NCI-H1694 (cell line): Measurements from ENCODE around the gene MTMR2.
"Not testable (repeated sequence)": the region's sequence is repeated elsewhere in the genome, so short reads cannot be mapped to it uniquely, and the experiment has no call there.

Source experiments
- DNase-seq: peaks from one replicate; lab custom pipeline; 2025; lab: John Stamatoyannopoulos, UW

The MTMR2 gene

GRCh38 chr11:95884376-95884775, 39.5 kb downstream of the MTMR2 start:
- DNase-seq: no peak

GRCh38 chr11:95883381-95883780, 40.5 kb downstream of the MTMR2 start:
- DNase-seq: no peak

- DNase-seq: no peak
Observed at GRCh38 chr11:95877291-95877690, 46.6 kb downstream of the MTMR2 start.

- not testable (repeated sequence) for DNase-seq
Observed at GRCh38 chr11:95870877-95871276, 53.0 kb downstream of the MTMR2 start.

GRCh38 chr11:95867105-95867504, 56.8 kb downstream of the MTMR2 start:
- DNase-seq: no peak

- DNase-seq: no peak
Observed at GRCh38 chr11:95863486-95864140, 60.3 kb downstream of the MTMR2 start.

- DNase-seq: not testable (repeated sequence)
Observed at GRCh38 chr11:95860024-95860423, 63.9 kb downstream of the MTMR2 start.

GRCh38 chr11:95854362-95854761, 69.5 kb downstream of the MTMR2 start:
- not testable (repeated sequence) for DNase-seq

- DNase-seq: no peak
Observed at GRCh38 chr11:95853862-95854261, 70.0 kb downstream of the MTMR2 start.

- DNase-seq: no peak
Observed at GRCh38 chr11:95853138-95853537, 70.8 kb downstream of the MTMR2 start.

GRCh38 chr11:95850137-95850536, 73.8 kb downstream of the MTMR2 start:
- DNase-seq: no peak

GRCh38 chr11:95849087-95849825, 74.7 kb downstream of the MTMR2 start:
- no peak for DNase-seq

GRCh38 chr11:95845167-95845566, 78.7 kb downstream of the MTMR2 start:
- no peak for DNase-seq

- DNase-seq: peak; percentile 19
Observed at GRCh38 chr11:95835768-95836488, 88.0 kb downstream of the MTMR2 start.

- DNase-seq: no peak
Observed at GRCh38 chr11:95835351-95835750, 88.6 kb downstream of the MTMR2 start.

- DNase-seq: no peak
Observed at GRCh38 chr11:95833378-95833777, 90.5 kb downstream of the MTMR2 start.

GRCh38 chr11:95832763-95833162, 91.1 kb downstream of the MTMR2 start:
- no peak for DNase-seq

GRCh38 chr11:95831198-95831883, 92.6 kb downstream of the MTMR2 start:
- no peak for DNase-seq

GRCh38 chr11:95829580-95830259, 94.2 kb downstream of the MTMR2 start:
- DNase-seq: no peak

- no peak for DNase-seq
Observed at GRCh38 chr11:95827696-95828095, 96.2 kb downstream of the MTMR2 start.

- no peak for DNase-seq
Observed at GRCh38 chr11:95821640-95822039, 102.3 kb downstream of the MTMR2 start.

GRCh38 chr11:95816037-95816436, 107.9 kb downstream of the MTMR2 start:
- no peak for DNase-seq
